ENCODE measurements around the gene ITGB5. TPM values are rescaled to one million over a fixed set of nuclear protein-coding genes. Genes with fewer than 3 reads are reported as not detected.

ITGB5 gene
- total and polyA plus RNA-seq, 4 donors: 21.0 to 126 (median 43.7) TPM

DNA sequence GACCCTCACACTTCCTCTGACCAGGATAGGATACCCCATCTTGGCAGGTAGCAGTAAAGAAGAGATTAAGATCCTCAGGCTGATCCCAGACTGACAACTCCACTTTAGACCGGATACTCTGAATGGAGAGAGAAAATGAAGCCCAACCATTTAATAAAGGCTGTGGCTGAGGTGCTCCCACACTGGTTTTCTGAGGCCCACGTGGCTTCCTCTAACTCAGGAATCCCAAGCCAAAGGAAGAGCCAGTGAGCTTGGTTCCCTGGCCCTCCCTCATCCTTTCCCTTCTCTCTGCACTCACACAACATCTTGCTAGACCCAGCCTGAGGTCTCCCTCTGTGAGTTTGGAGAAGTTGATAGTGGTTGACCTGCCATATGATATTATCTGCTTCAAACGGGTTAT is 78.1 kb downstream of the ITGB5 start:
- no peak for ATAC-seq (ENCODE audit: insufficient read depth, low FRiP score)
- 65 to 74% methylated on average over 3 of the region's 3 CpGs for WGBS, 2 donors
- Histone ChIP-seq H3K36me3 (ENCODE audit: control insufficient read depth in 4 of 4, insufficient read depth in 4 of 4, low read length in 4 of 4) (peaks cover 0 to 5% (median 2%) of the 10 kb centered on the region in 4 donors), H3K9me3 (ENCODE audit: control insufficient read depth in 4 of 4, insufficient read depth in 3 of 4, low read length in 3 of 4) (no peaks in the 10 kb centered on the region), H3K9ac (ENCODE audit: insufficient read depth in 1 of 2, low read length in 2 of 2) (no peak overlapping the region), H3K27ac (ENCODE audit: low read depth in 1 of 2, low read length in 1 of 2) (no peak overlapping the region), H3K27me3 (ENCODE audit: control insufficient read depth in 3 of 3, insufficient read depth in 3 of 3, low read length in 2 of 3) (no peaks in the 10 kb centered on the region), H3K4me3 (no peak overlapping the region), H3K4me1 (ENCODE audit: control insufficient read depth in 5 of 5, insufficient read depth in 5 of 5, low read length in 5 of 5) (peaks cover under 1 to 26% (median 15%) of the 10 kb centered on the region in 5 donors)
- TF ChIP-seq, protein P1, sequence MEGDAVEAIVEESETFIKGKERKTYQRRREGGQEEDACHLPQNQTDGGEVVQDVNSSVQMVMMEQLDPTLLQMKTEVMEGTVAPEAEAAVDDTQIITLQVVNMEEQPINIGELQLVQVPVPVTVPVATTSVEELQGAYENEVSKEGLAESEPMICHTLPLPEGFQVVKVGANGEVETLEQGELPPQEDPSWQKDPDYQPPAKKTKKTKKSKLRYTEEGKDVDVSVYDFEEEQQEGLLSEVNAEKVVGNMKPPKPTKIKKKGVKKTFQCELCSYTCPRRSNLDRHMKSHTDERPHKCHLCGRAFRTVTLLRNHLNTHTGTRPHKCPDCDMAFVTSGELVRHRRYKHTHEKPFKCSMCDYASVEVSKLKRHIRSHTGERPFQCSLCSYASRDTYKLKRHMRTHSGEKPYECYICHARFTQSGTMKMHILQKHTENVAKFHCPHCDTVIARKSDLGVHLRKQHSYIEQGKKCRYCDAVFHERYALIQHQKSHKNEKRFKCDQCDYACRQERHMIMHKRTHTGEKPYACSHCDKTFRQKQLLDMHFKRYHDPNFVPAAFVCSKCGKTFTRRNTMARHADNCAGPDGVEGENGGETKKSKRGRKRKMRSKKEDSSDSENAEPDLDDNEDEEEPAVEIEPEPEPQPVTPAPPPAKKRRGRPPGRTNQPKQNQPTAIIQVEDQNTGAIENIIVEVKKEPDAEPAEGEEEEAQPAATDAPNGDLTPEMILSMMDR (IDR thresholded peaks at IDR 0.05; ENCODE audit: control extremely low read depth, extremely low read depth): no peak
- no peak for DNase-seq

DNA sequence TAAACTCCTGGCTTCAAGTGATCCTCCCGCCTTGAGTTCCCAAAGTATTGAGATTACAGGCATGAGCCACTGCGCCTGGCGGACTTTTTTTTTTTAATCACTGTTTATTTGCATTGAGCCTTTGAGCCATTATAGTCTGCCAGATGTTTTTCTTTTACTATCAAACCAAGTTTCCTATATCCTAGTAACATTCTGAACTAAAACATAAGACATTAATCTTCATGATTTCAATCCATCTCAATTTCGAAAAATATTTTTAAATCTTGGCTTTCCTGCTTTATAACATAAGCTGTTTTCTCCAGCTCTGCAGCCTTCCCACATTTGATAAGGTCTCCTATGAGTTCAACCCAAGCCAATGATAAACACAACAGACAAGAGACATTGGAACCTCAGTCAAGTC is 81.5 kb downstream of the ITGB5 start:
- H3K27me3 ChIP-seq (ENCODE audit: control insufficient read depth in 3 of 3, insufficient read depth in 3 of 3, low read length in 2 of 3): no peaks in the 10 kb centered on the region
- no peak overlapping the region for H3K27ac ChIP-seq (ENCODE audit: low read depth in 1 of 2, low read length in 1 of 2)
- TF ChIP-seq, protein P1 (IDR thresholded peaks at IDR 0.05; ENCODE audit: control extremely low read depth, extremely low read depth): no peak
- H3K4me3 ChIP-seq: no peak overlapping the region
- no peak overlapping the region for H3K9ac ChIP-seq (ENCODE audit: insufficient read depth in 1 of 2, low read length in 2 of 2)
- H3K36me3 ChIP-seq (ENCODE audit: control insufficient read depth in 4 of 4, insufficient read depth in 4 of 4, low read length in 4 of 4): peaks cover 0 to 6% (median 4%) of the 10 kb centered on the region in 4 donors
- H3K9me3 ChIP-seq (ENCODE audit: control insufficient read depth in 4 of 4, insufficient read depth in 3 of 4, low read length in 3 of 4): peaks cover 0 to 3% (median 0%) of the 10 kb centered on the region in 4 donors
- DNase-seq: peak in 2 of 3 donors; percentile 29 to 56
- ATAC-seq (ENCODE audit: insufficient read depth, low FRiP score): no peak
- H3K4me1 ChIP-seq (ENCODE audit: control insufficient read depth in 5 of 5, insufficient read depth in 5 of 5, low read length in 5 of 5): peaks cover 16 to 37% (median 32%) of the 10 kb centered on the region in 5 donors
- WGBS, 2 donors: 86 to 92% methylated on average over 4 of the region's 4 CpGs

DNA sequence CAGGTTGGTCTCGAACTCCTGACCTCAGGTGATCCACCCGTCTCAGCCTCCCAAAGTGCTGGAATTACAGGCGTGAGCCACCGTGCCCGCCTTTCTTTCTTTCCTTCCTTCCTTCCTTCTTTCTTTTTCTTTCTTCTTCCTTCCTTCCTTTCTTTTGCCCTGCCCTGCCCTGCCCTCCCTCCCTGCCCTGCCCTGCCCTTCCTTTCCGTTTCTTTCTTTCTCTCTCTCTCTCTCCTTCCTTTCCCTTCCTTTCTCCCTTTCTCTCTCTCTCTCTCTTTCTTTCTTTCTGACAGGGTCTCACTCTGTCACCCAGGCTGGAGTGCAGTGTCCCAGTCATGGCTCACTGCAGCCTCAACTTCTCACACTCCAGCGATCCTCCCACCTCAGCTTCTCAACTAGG is 82.3 kb downstream of the ITGB5 start:
- DNase-seq (no peak), ATAC-seq (ENCODE audit: insufficient read depth, low FRiP score) (no peak)
- no peak overlapping the region for H3K9ac ChIP-seq (ENCODE audit: insufficient read depth in 1 of 2, low read length in 2 of 2)
- WGBS, 2 donors: 62 to 75% methylated on average over 7 of the region's 7 CpGs
- H3K4me1 ChIP-seq (ENCODE audit: control insufficient read depth in 5 of 5, insufficient read depth in 5 of 5, low read length in 5 of 5): peaks cover 16 to 45% (median 36%) of the 10 kb centered on the region in 5 donors
- peaks cover 0 to 3% (median 0%) of the 10 kb centered on the region in 4 donors for H3K9me3 ChIP-seq (ENCODE audit: control insufficient read depth in 4 of 4, insufficient read depth in 3 of 4, low read length in 3 of 4)
- no peaks in the 10 kb centered on the region for H3K27me3 ChIP-seq (ENCODE audit: control insufficient read depth in 3 of 3, insufficient read depth in 3 of 3, low read length in 2 of 3)
- H3K36me3 ChIP-seq (ENCODE audit: control insufficient read depth in 4 of 4, insufficient read depth in 4 of 4, low read length in 4 of 4): peaks cover 0 to 6% (median 4%) of the 10 kb centered on the region in 4 donors
- TF ChIP-seq, protein P1 (IDR thresholded peaks at IDR 0.05; ENCODE audit: control extremely low read depth, extremely low read depth): no peak
- H3K27ac ChIP-seq (ENCODE audit: low read depth in 1 of 2, low read length in 1 of 2): no peak overlapping the region
- no peak overlapping the region for H3K4me3 ChIP-seq

DNA sequence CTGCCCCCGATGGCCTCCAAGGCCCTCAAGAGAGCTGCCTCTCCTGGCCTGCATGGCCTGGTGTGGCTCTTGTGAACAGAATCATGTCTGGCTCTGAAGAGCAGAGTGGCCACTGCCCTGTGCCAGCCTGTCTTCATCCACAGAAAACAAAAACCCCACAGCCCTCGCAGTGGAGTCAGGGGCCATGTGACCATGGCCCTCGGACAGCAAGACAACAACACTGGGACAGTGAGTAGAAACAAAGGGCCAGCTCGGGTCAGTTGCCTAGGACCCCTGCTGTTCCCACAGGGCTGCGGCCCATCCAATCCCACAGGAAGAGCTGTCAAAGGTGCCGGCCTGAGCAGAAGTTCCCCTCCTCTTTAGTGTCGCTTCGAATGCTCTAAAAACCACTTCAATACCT is 84.5 kb downstream of the ITGB5 start:
- TF ChIP-seq, protein P1 (IDR thresholded peaks at IDR 0.05; ENCODE audit: control extremely low read depth, extremely low read depth): no peak
- no peak for DNase-seq
- WGBS, 2 donors: 89 to 91% methylated on average over 8 of the region's 8 CpGs

More for the DNA sequence above, 84.5 kb downstream of the ITGB5 start:
- no peak overlapping the region for H3K27ac ChIP-seq (ENCODE audit: low read depth in 1 of 2, low read length in 1 of 2)
- H3K27me3 ChIP-seq (ENCODE audit: control insufficient read depth in 3 of 3, insufficient read depth in 3 of 3, low read length in 2 of 3): no peaks in the 10 kb centered on the region
- H3K9ac ChIP-seq (ENCODE audit: insufficient read depth in 1 of 2, low read length in 2 of 2): peak overlapping the region in 1 of 2 donors; percentile 13
- H3K9me3 ChIP-seq (ENCODE audit: control insufficient read depth in 4 of 4, insufficient read depth in 3 of 4, low read length in 3 of 4): peaks cover 0 to 3% (median 0%) of the 10 kb centered on the region in 4 donors
- H3K36me3 ChIP-seq (ENCODE audit: control insufficient read depth in 4 of 4, insufficient read depth in 4 of 4, low read length in 4 of 4): peaks cover 0 to 6% (median 0%) of the 10 kb centered on the region in 4 donors
- no peak for ATAC-seq (ENCODE audit: insufficient read depth, low FRiP score)
- no peak overlapping the region for H3K4me3 ChIP-seq
- peaks cover 16 to 47% (median 36%) of the 10 kb centered on the region in 5 donors for H3K4me1 ChIP-seq (ENCODE audit: control insufficient read depth in 5 of 5, insufficient read depth in 5 of 5, low read length in 5 of 5)

Data from lung (tissue), 12 donors.